ENCODE measurements around the gene LITAF.

DNA sequence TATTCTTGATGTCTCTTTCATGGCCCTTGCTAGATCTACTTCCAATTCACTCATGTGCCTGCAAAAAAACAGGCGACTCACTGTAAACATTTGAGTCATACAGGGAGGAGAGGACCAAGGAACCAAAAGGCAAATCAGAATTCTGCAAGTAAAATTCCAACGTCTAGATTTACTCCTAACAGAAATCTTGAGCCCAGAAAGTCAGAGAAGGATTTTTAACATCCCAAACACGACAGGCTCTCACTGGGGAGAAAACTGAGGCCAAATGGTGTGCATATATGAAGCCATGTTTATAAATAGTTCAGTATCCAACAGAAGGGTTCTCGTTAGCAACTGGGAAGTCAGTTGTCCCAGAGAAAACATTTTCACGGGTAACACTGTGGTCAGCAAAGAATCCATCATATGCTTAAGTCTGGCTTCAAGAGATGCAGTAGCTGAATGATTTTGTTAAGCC, 40.1 kb downstream of the LITAF start:
- TF ChIP-seq SP1 (IDR thresholded peaks at IDR 0.05) (no peak), ELF4 (IDR thresholded peaks at IDR 0.05) (no peak)

Data from HEK293T (cell line).